HG03354 (cell line): ENCODE measurements around the gene POR.
A peak's percentile ranks its signal among the peaks of the same experiment; 100 is the strongest.
"Not testable (repeated sequence)": the region's sequence is repeated elsewhere in the genome, so short reads cannot be mapped to it uniquely, and the experiment has no call there.

Experiments
- ATAC-seq: cut with Tn5 transposase; IDR thresholded peaks from one replicate; pipeline ENCODE4 v1.9.1; 2021; ENCODE audit warnings: mild to moderate bottlenecking; ENCODE audit not compliant: unreplicated experiment, poor library complexity, severe bottlenecking

Gene POR

DNA sequence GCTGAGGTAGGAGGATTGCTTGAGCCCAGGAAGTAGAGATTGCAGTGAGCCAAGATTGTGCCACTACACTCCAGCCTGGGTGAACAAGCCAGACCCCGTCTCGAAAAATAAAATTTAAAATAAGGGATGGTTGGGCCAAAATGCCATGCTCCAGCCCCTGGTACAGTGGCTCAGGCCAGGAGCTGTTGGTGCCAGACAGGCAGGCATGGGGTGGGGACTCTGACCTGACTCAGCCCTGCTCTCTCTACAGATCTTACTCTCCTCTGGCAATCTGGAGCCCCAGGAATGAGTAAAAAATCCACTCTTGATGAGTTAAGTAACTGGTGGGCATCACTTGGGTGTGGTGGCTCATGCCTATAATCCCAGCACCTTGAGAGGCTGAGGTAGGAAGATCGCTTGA, 87.9 kb downstream of the POR start:
- ATAC-seq = no peak

DNA sequence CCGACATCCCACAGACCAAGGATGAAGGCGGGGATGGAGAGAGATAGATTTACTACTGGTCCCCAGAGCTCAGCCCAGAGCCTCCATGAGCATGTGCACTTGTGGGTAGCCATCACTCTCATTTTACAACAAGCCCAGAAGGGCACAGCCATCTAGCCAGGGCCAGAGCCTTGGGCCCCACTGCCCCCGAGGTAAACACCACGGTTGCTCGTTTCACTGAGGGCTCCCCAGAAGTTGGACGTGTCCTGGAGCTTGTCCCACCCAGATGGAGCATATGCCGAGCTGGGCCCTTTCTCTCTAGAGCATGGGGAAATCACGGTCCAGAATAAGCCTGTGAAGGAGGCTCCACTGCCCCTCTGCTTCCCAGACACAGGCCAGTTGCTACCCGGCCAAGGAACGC, 88.4 kb downstream of the POR start:
- no peak for ATAC-seq

DNA sequence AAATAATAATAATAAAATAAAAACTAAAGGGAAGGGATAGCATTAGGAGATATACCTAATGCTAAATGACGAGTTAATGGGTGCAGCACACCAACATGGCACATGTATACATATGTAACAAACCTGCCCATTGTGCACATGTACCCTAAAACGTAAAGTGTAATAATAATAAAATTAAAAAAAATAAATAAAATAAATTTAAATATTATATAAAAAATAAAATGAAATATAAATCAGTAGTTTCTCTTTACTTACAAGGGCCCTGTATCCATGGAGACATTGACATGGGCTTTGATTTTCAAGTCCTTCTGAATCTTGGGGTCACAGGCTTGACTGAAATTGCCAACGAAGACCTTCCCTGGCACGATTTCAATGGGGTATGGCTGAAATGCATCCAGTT, 90.0 kb downstream of the POR start:
- ATAC-seq = not testable (repeated sequence)

DNA sequence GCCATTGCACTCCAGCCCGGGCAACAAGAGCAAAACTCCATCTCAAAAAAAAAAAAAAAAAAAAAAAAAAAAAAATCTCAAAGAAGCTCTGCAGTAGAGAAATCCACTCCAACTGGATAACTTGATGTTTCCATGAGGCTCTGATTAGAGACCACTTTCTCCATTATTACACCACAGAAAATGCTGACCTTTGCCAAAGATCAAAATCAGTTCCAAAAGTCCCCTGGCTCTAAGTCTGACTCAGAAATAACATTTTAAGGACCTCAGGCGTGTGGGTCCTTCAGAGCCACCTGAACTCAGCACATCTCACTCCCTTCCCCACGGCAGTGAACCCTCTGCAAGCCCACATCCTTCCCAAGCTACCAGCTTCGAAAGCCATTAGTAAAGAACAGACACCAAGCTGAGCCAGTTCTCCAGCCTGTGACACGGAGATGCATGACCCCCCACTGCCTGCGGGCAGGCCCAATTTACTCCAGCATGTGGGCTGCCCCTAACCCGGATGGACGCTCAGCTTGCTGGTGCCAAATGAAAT, 93.3 kb downstream of the POR start:
- no peak for ATAC-seq

DNA sequence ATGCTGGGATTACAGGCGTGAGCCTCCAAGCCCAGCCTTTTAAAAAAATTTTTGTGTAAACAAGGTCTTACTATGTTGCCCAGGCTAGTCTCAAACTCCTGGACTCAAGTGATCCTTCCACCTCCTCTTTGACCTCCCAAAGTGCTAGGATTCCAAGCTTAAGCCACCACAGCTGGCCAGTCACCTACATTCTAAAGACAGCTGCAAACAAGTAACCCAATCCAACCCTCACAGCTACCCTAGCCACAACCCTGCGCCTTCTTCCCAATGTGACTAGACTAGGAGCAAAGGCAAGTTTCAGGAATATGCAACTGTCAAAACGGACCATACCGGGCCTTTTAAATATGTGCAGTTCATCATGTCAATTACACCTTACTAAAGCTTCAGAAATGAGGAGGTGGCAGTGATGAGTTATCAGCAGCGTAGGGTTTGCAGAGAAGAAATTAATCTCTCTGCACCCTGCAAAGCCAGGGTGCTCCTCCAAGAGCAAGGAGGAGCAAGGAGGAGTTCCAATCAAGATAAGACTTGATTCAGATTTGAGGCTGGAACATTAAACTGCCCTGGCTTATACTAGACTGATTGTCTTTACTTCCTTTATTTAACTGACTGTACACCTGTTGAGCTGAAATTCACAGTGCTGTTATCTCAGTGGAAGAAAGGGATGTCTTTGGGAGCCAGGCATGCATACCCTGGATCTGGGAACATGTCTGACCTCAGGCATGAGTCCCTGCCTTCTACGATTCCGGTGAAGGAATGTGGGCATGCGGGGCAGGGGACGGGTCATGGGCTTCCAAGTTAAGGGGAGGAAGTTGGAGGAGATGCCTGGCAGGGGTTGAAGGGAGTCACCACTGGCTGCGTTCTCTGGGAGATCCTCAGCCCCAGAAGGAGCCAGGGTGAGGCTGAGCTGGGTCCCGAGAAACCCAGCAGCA, 95.0 kb downstream of the POR start:
- ATAC-seq = no peak

DNA sequence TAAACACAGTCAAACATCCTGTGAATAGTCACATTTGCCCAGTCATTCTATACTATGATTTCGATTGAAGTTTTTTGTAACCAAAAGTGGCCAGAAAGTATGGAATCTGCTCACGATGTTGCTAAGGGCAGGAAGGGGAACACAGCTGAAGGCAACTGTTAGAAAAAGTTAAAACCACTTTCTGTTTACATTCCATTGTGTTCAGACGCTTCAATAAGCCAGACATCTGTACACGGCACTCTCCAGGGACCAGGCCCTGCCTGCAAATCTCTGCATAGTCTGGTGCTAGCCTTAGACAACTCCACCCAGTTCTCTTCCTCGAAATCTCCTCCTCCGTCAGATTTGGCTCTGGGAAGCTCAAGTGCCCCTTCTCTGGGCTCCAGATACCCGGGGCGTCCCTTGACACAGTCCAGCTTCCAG, 96.5 kb downstream of the POR start:
- ATAC-seq = no peak

DNA sequence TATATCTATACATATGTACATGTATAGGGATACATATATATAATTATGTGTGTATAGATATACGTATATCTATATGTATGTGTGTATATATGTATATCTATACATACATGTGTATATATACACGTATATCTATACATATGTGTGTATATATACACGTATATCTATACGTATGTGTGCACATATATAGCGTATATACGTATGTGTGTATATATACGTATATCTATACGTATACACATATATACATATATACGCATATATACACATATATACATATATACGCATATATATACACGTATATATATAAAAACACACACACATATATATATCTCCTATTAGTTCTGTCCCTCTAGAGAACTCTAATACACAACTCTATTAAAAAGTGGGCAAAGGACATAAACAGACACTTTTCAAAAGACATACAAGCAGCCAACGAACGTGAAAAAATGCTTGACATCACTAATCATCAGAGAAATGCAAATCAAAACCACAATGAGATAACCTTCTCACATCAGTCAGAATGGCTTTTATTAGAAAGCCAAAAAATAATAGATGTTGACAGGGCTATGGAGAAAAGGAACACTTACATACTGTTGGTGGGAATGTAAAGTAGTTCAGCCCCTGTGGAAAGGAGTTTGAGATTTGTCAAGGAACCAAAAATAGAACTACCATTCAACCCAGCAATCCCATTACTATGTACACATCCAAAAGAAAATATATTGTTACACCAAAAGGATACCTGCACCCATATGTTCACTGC, 101.4 kb downstream of the POR start:
- ATAC-seq = no peak

DNA sequence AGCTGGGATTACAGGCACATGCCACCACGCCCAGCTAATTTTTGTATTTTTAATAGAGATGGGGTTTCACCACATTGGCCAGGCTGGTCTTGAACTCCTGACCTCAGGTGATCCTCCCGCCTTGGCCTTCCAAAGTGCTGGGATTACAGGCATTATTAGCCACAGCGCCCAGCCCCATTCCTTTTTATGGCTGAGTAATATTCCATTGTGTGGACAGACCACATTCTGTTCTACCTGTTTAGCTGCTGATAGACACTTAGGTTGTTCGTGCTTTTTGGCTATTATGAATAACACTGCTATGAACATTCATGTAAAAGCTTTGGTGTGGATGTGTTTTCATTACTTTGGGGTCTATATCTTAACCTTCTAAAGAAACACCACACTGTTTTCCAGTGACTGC, 103.6 kb downstream of the POR start:
- not testable (repeated sequence) for ATAC-seq

DNA sequence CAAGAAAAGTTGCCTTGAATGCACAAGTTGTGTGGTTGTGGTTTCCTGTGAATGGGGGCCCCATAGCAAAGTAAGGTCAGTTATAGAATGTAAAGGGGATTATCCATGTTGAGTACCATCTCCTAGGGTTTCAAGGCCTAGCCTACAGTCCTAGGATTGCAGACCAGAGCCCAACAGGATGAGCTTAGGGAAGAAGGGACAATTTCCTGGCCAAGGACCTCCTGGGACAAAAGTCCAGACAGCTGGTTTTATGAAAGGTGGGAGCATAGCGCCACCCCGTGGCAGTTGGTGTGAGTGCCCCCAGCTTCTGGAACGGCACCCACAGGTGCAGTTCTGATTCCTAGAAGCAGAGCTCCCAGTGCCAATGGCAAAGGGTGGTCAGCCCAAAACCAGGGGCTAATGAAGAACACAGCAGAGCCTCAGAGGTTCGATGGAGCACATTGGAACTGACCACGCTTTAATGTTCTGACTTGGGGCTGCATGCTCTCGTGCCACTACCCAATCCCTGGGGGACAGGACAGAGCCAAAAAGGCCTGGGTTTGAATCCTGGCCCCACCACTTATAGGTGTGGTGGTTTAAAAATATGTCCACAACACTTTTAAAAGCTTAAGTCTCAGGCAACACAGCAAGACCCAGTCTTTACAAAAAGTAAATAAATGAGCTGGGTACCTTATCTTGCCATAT, 105.2 kb downstream of the POR start:
- peak; percentile 46 for ATAC-seq

DNA sequence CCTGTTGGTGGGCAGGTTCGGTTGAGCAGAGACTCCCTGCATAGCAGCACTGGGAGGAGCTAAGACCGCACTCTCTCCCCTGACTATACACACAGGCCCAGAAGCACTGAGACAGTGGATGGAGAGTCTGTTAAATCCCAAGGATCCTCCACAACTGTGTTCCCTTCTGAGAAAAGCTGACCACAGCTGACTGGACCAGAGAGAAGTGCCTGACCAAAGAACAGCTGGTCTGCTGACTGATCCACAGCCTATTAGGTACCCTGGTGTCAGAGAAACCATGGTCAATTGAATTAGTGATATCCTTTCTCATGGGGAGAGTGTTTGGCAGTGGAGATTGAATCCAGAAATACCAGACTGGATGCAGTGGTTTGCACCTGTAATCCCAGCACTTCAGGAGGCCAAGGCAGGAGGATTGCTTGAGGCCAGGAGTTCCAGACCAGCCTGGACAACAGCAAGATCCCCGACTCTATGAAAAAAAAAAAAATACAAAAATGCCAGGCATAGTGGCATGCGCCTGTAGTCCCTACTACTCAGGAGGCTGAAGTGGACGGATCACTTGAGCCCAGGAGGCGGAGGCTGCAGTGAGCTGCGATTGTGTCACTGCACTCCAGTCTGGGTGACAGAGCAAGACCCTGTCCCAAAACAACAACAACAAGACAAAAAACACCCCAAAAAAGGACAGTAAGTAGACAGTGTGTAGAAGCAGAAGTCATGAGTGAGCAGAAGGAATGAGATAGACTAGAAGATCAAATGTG, 107.2 kb downstream of the POR start:
- ATAC-seq = no peak

DNA sequence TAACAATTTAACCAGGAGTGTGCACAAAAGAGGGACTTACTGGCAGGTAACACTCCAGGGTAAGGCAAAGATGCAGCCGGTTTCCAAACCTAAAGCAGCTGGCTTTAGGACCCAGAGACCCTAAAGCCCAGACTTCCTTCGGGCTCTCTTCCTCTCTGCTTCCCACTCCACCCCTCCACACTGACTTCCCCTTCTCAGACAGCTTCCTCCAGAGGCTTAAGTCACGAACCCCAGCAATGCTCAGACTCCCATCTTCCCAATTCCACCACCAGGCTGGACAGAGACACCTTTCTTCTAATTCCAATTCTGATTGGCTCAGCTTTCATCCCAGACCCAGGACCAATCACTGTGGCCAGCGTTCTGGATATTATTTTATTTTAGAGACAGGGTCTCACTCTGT, 108.0 kb downstream of the POR start:
- no peak for ATAC-seq

DNA sequence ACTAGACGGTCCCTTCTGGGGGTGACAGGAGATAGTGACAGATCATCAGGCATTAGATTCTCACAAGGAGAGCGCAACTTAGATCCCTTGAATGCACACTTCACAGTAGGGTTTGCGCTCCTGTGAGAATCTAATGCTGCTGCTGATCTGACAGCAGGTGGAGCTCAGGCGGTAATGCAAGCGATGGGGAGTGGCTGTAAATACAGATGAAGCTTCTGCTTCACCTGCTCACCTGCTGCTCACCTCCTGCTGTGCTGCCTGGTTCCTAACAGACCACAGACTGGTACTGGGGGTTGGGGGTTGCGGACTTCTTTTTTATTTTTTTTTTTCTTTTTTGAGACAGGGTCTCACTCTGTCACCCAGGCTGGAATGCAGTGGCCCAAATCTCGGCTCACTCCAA, 114.7 kb downstream of the POR start:
- not testable (repeated sequence) for ATAC-seq

DNA sequence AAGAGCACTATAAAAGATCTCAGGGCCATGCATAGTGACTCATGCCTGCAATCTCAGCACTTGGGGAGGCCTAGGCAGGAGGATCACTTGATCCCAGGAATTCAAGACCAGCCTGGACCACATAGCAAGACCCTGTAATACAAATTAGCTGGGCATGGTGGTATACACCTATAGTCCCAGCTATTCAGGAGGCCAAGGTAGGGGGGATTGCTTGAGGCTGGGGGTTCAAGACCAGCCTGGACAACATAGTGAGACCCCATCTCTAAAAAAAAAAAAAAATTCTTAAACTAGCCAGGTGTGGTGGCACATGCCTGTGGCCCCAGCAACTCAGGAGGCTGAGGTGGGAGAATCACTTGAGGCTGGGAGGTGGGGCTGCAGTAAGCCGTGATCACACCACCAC, 117.0 kb downstream of the POR start:
- ATAC-seq = no peak
